Measurements from ENCODE around the gene TRAP1.

- TF ChIP-seq REST (IDR thresholded peaks at IDR 0.05; ENCODE audit: insufficient read depth in 1 of 2, low read depth in 2 of 2, low read length in 1 of 2) (no peak), POLR2AphosphoS5 (IDR thresholded peaks at IDR 0.05; ENCODE audit: low read depth, low read length) (no peak)
Observed at GRCh38 chr16:3745751-3746355, 28.5 kb upstream of the TRAP1 start.

Measured in Panc1 (cell line).